Chondrocyte (in vitro differentiated cells): ENCODE data around the gene ATF4. TPM values are rescaled to one million over a fixed set of nuclear protein-coding genes. Genes with fewer than 3 reads are reported as not detected.

ENCODE experiments used
- DNase-seq: peaks from one replicate; pipeline ENCODE4 v3.0.0; 2021; ENCODE audit warnings: mixed read lengths, low spot score
- H3K27ac Mint-ChIP-seq: one replicate; pipeline ENCODE4 v1.8.0; 2021; ENCODE audit warnings: mild to moderate bottlenecking, moderate library complexity, mixed read lengths; ENCODE audit not compliant: unreplicated experiment
- H3K27me3 Mint-ChIP-seq: 2 replicates; pipeline ENCODE4 v1.8.0; 2021; ENCODE audit warnings: low read depth, mixed read lengths
- H3K36me3 Mint-ChIP-seq: 2 replicates; pipeline ENCODE4 v1.8.0; 2021; ENCODE audit warnings: low read depth, mixed read lengths
- H3K4me1 Mint-ChIP-seq: 2 replicates; pipeline ENCODE4 v1.8.0; 2021; ENCODE audit warnings: low read depth, mild to moderate bottlenecking, mixed read lengths
- H3K4me3 Mint-ChIP-seq: one replicate; pipeline ENCODE4 v1.8.0; 2021; ENCODE audit warnings: mild to moderate bottlenecking, moderate library complexity, mixed read lengths; ENCODE audit not compliant: unreplicated experiment
- H3K9me3 Mint-ChIP-seq: 2 replicates; pipeline ENCODE4 v1.8.0; 2021; ENCODE audit warnings: low read depth, mixed read lengths
- total RNA-seq: library from RNA; stranded (reverse); gene quantifications from 3 replicates; pipeline ENCODE4 v1.2.1, GENCODE V29; 2021
- TF ChIP-seq, protein P1 (sequence below): fragments of 200-600 bp; sonication (generic); IDR thresholded peaks from 2 replicates; pipeline ENCODE4 v1.5.0; 2021; ENCODE audit warnings: antibody characterized with exemption, mild to moderate bottlenecking, moderate library complexity

ATF4 gene
- total RNA-seq, 1 donor from 2014 or later: 541 TPM

DNA sequence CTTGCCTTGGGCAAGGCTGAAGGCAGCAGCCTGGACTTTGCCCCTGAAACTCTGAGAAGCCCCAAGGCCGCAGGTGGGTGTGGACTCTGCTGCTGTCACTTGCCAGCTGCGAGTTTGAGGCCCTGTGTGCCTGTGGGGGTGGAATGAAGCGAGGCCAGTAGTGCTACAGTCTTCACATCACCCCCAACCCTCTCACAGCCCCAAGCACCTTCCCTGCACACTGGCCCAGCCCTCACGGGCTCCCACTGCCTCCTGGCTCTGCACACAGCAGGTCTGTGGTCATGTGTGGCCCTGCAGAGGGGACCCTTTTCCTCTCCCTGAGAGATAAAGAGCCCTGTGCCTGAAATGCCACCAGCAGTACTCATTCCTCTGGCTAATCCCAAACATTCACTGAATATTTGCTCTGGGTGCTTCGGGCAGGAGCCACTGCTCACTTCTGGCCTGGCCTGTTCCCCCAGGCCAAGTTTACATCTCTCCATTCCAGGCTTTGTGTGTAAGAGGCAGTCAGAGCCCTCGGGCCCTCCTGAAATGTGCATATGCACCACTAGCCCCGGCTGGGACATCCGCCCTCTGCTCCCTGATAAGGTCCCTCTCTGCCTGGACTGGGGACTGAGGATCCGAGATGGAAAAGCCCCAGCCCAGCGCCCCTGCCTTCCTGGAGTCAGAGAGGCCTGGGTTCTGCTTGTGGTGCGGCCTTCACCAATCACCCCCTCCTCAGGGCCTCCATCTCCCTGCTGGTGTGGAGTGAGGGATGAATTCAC lies 45.8 kb upstream of the ATF4 start:
- DNase-seq: peak; percentile 73
- Mint-ChIP-seq H3K4me3 (no peak overlapping the region), H3K9me3 (no peaks in the 10 kb centered on the region), H3K27me3 (no peaks in the 10 kb centered on the region), H3K36me3 (no peaks in the 10 kb centered on the region), H3K27ac (peak overlapping the region; percentile 66), H3K4me1 (peaks cover 56% of the 10 kb centered on the region)
- TF ChIP-seq, protein P1, sequence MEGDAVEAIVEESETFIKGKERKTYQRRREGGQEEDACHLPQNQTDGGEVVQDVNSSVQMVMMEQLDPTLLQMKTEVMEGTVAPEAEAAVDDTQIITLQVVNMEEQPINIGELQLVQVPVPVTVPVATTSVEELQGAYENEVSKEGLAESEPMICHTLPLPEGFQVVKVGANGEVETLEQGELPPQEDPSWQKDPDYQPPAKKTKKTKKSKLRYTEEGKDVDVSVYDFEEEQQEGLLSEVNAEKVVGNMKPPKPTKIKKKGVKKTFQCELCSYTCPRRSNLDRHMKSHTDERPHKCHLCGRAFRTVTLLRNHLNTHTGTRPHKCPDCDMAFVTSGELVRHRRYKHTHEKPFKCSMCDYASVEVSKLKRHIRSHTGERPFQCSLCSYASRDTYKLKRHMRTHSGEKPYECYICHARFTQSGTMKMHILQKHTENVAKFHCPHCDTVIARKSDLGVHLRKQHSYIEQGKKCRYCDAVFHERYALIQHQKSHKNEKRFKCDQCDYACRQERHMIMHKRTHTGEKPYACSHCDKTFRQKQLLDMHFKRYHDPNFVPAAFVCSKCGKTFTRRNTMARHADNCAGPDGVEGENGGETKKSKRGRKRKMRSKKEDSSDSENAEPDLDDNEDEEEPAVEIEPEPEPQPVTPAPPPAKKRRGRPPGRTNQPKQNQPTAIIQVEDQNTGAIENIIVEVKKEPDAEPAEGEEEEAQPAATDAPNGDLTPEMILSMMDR: no peak

DNA sequence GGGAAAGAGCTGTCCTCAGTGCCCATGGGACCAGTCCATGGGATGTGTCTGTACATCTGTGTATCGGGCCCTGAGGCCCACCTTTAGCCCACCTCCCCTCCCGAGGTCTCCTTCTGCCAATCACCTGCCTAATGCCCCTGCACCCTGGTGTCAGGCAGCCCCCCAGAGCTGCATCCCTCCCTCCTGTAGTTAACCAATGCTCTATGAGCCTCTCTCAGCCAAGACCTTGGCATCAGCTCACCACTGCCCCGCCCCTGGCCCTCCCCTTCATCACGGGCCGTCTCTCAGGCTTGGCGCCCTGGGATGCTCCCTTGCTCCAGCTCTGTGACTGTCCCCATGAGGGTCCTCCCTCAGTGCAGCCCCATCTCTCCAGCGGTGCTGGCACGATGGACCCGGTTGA lies 45.0 kb upstream of the ATF4 start:
- Mint-ChIP-seq H3K27ac (no peak overlapping the region), H3K4me1 (peaks cover 51% of the 10 kb centered on the region), H3K36me3 (no peaks in the 10 kb centered on the region), H3K27me3 (no peaks in the 10 kb centered on the region), H3K9me3 (no peaks in the 10 kb centered on the region), H3K4me3 (no peak overlapping the region)
- TF ChIP-seq, protein P1: no peak
- DNase-seq: no peak

DNA sequence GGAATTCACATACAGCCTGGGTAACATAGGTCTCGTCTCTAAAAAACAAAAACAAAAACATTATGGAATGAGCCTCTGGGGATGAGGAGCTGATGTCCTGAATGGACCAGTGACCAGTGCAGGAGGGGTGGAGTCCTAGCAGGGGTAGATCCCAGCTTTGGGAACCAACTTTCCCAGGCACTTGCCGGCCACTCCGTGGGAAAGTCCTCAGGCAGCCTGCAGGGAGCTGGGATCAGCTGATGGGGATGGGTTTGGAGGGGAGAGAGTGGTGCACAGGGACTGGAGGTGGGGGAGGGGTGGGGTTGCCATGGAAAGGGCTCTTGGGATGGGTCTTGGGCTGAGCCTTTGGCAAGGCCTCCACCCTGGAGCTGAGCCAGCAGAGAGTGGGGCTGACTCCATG lies 44.5 kb upstream of the ATF4 start:
- no peak for DNase-seq
- Mint-ChIP-seq H3K27me3 (no peaks in the 10 kb centered on the region), H3K36me3 (no peaks in the 10 kb centered on the region), H3K4me3 (no peak overlapping the region), H3K27ac (no peak overlapping the region), H3K9me3 (no peaks in the 10 kb centered on the region), H3K4me1 (peaks cover 46% of the 10 kb centered on the region)
- TF ChIP-seq, protein P1: no peak

DNA sequence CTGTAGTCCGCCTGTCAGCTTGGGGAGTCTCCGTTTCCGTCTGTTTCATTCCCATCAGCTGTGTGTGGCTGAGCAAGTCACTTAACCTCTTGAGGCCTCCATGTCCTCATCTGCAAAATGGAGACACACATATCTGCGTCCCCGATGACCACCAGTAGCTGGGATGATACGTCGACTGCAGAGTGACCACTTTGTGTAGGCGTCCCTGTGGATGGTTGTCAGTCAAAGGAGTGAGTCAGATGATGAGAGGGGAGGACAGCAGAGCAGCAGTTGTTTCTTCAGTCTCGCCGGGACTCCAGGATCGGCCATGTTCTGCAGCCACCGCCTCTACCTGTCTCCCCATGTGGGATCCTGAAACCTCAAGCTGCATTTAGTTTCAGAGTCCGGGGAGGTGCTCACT lies 43.7 kb upstream of the ATF4 start:
- Mint-ChIP-seq H3K9me3 (no peaks in the 10 kb centered on the region), H3K27me3 (no peaks in the 10 kb centered on the region), H3K4me1 (peaks cover 40% of the 10 kb centered on the region), H3K27ac (no peak overlapping the region), H3K36me3 (no peaks in the 10 kb centered on the region), H3K4me3 (no peak overlapping the region)
- TF ChIP-seq, protein P1: no peak
- no peak for DNase-seq

DNA sequence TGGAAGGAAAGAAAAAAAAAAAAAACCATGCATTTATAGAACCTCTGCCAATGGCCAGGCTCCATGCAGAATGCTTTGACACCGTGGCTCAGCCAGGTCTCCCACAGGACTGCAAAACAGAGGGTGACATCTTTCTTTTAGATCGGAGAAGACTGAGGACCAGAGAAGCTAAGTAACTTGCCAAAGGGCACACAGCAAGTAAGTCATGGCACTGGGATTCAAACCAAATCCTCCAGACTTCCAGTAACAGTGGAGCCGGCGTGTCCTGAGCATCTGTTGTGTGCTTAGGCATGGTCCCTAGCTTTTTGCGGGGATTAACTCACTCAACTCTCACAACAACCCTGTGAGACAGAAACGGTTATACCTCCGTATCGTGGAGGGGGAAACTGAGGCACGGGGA lies 42.8 kb upstream of the ATF4 start:
- TF ChIP-seq, protein P1: no peak
- Mint-ChIP-seq H3K27me3 (no peaks in the 10 kb centered on the region), H3K4me3 (no peak overlapping the region), H3K36me3 (no peaks in the 10 kb centered on the region), H3K9me3 (no peaks in the 10 kb centered on the region), H3K4me1 (peaks cover 31% of the 10 kb centered on the region), H3K27ac (no peak overlapping the region)
- DNase-seq: no peak
